ENCODE results near the gene TOM1. TPM values are rescaled to one million over a fixed set of nuclear protein-coding genes. Genes with fewer than 3 reads are reported as not detected.
A peak's percentile ranks its signal among the peaks of the same experiment; 100 is the strongest.

TOM1 gene
- total RNA-seq, 1 donor from 2014 or later = 61.5 TPM

GRCh38 chr22:35275580-35275979, 24.1 kb upstream of the TOM1 start:
- DNase-seq (ENCODE audit: low read depth) = no peak
- Histone ChIP-seq H3K27me3 (ENCODE audit: control insufficient read depth, insufficient read depth, low read length) (no peaks in the 10 kb centered on the region), H3K4me3 (ENCODE audit: low read depth, low read length) (no peak overlapping the region), H3K36me3 (ENCODE audit: control insufficient read depth, insufficient read depth, low read length) (no peaks in the 10 kb centered on the region)
- TF ChIP-seq, protein P1, sequence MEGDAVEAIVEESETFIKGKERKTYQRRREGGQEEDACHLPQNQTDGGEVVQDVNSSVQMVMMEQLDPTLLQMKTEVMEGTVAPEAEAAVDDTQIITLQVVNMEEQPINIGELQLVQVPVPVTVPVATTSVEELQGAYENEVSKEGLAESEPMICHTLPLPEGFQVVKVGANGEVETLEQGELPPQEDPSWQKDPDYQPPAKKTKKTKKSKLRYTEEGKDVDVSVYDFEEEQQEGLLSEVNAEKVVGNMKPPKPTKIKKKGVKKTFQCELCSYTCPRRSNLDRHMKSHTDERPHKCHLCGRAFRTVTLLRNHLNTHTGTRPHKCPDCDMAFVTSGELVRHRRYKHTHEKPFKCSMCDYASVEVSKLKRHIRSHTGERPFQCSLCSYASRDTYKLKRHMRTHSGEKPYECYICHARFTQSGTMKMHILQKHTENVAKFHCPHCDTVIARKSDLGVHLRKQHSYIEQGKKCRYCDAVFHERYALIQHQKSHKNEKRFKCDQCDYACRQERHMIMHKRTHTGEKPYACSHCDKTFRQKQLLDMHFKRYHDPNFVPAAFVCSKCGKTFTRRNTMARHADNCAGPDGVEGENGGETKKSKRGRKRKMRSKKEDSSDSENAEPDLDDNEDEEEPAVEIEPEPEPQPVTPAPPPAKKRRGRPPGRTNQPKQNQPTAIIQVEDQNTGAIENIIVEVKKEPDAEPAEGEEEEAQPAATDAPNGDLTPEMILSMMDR (IDR thresholded peaks at IDR 0.05; ENCODE audit: insufficient read depth, low read length, poor library complexity, severe bottlenecking) = no peak

GRCh38 chr22:35276019-35276418, 23.7 kb upstream of the TOM1 start:
- DNase-seq (ENCODE audit: low read depth) = no peak
- Histone ChIP-seq H3K36me3 (ENCODE audit: control insufficient read depth, insufficient read depth, low read length) (no peaks in the 10 kb centered on the region), H3K27me3 (ENCODE audit: control insufficient read depth, insufficient read depth, low read length) (no peaks in the 10 kb centered on the region), H3K4me3 (ENCODE audit: low read depth, low read length) (no peak overlapping the region)
- TF ChIP-seq, protein P1 (IDR thresholded peaks at IDR 0.05; ENCODE audit: insufficient read depth, low read length, poor library complexity, severe bottlenecking) = no peak

- Histone ChIP-seq H3K4me3 (ENCODE audit: low read depth, low read length) (no peak overlapping the region), H3K27me3 (ENCODE audit: control insufficient read depth, insufficient read depth, low read length) (no peaks in the 10 kb centered on the region), H3K36me3 (ENCODE audit: control insufficient read depth, insufficient read depth, low read length) (peaks cover 3% of the 10 kb centered on the region)
- TF ChIP-seq, protein P1 (IDR thresholded peaks at IDR 0.05; ENCODE audit: insufficient read depth, low read length, poor library complexity, severe bottlenecking) = no peak
- DNase-seq (ENCODE audit: low read depth) = no peak
These were observed 11.6 kb upstream of the TOM1 start for GRCh38 chr22:35288116-35288515.

DNA sequence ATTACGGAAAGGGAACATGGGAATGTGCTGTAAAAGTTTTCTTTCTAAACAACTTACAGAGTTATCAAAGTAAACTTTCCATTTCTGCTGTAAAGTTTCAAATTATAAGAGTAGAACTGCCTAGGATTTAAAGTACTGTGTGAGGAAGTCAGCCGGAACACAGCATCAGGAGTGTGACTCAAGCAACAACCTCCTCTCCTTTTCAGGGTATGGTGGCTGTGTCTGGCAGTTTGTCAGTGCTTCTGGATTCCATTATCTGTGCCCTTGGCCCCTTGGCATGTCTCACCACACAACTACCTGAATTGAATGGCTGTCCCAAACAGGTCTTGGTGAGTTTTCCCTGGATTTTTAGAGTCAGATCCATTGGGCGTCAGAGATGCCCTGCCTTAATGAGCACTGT, 6.9 kb upstream of the TOM1 start:
- DNase-seq (ENCODE audit: low read depth) = no peak
- Histone ChIP-seq H3K27me3 (ENCODE audit: control insufficient read depth, insufficient read depth, low read length) (no peaks in the 10 kb centered on the region), H3K36me3 (ENCODE audit: control insufficient read depth, insufficient read depth, low read length) (peaks cover 2% of the 10 kb centered on the region), H3K4me3 (ENCODE audit: low read depth, low read length) (no peak overlapping the region)
- TF ChIP-seq, protein P1 (IDR thresholded peaks at IDR 0.05; ENCODE audit: insufficient read depth, low read length, poor library complexity, severe bottlenecking) = no peak

DNA sequence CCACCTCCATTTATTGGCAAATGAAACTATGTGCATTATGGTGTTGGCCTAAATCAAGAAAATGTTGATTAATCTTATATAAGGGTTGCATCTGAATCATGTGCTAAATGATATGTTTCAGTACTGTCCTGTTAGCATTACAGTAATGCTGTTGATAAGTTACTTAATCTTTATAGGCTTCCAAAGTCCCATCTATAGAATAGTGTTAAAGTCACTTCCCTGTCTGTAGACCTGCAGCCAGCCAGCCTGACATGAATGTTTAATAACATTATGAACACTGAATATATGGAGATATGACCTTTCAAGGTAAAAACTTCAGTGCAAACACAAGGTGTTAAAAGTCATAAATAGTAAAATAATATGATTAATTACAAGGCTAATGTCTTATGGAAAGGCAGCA, 3.6 kb upstream of the TOM1 start:
- TF ChIP-seq, protein P1 (IDR thresholded peaks at IDR 0.05; ENCODE audit: insufficient read depth, low read length, poor library complexity, severe bottlenecking) = no peak
- Histone ChIP-seq H3K27me3 (ENCODE audit: control insufficient read depth, insufficient read depth, low read length) (no peaks in the 10 kb centered on the region), H3K36me3 (ENCODE audit: control insufficient read depth, insufficient read depth, low read length) (no peaks in the 10 kb centered on the region), H3K4me3 (ENCODE audit: low read depth, low read length) (no peak overlapping the region)
- DNase-seq (ENCODE audit: low read depth) = no peak

DNA sequence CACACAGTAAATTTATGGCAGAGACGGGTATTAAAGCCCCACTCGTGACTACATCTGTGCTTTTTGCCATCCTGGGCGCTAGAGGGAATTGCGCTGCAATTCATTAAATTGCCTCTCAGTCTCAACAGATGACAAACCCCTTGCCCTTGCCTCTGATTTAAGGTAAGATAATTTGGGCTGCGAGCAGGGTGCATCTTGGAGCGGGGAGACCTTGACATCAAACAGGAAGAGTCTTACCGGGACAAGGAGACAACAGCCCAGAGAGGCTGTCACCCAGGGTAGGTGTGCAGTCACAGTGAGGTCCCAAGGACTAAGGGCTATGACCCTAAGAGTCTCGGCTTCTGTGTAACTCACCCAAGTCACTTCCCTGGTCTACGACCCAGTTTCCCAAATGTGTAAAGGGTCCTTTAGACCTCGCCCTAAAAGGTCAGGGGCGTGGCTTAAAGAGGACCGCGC, 449 bp upstream of the TOM1 start:
- TF ChIP-seq, protein P1 (IDR thresholded peaks at IDR 0.05; ENCODE audit: insufficient read depth, low read length, poor library complexity, severe bottlenecking) = no peak
- no peak for DNase-seq (ENCODE audit: low read depth)
- Histone ChIP-seq H3K27me3 (ENCODE audit: control insufficient read depth, insufficient read depth, low read length) (no peaks in the 10 kb centered on the region), H3K36me3 (ENCODE audit: control insufficient read depth, insufficient read depth, low read length) (no peaks in the 10 kb centered on the region), H3K4me3 (ENCODE audit: low read depth, low read length) (peak overlapping the region; percentile 81)

Measured in kidney epithelial cell (primary cell).